KBM-7 (cell line): Measurements from ENCODE around the gene PPIL4.
A peak's percentile ranks its signal among the peaks of the same experiment; 100 is the strongest.
"Not testable (repeated sequence)": the region's sequence is repeated elsewhere in the genome, so short reads cannot be mapped to it uniquely, and the experiment has no call there.

Experiments used
- DNase-seq: peaks from one replicate; pipeline ENCODE4 v3.0.0-alpha.2; 2015
- in situ Hi-C: fragments of 300-500 bp; cut with MboI; formaldehyde crosslinking; loops from 2 replicates; pipeline ENCODE4 v1.14.3; 2020; ENCODE audit warnings: low sequenced_read_pairs, low pct_unique_long_range_greater_than_20kb, mixed read lengths

The PPIL4 gene

DNA sequence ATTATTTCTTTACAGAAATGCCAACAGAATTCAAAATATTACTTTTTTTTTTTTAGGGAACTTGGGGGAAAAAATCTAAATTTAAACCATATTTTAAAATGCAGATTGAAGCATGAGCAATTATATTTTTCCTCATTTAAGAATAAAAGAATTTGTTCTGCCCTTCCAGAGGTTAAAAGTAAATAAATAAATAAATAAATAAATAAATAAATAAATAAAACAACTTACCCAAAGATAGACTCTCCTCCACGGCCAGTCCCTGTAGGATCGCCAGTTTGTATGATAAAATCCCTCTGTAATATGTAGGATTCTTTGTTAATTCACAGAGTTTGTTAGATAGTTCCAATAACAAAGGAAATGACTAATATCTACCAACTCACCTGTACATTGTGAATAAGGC, 4.7 kb downstream of the PPIL4 start:
- no peak for DNase-seq
- in situ Hi-C loops = no loop called here

DNA sequence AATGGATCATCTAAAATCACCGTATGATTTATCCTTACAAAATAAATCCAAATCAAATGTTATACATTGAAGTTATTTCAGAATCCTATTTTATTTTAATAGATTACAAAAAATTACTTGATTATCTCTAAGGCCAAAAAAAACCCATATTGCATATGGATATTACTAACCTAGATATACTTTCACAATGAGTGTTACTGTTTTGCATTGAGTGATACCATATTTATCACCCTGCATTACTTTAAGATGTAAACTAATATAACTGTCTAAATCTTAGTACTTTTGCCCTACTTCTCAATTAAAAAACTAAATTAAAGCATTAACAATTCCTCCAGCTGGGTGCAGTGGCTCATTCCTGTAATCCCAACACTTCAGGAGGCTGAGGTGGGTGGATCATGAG, 11.1 kb downstream of the PPIL4 start:
- DNase-seq = no peak
- in situ Hi-C loops = no loop called here

DNA sequence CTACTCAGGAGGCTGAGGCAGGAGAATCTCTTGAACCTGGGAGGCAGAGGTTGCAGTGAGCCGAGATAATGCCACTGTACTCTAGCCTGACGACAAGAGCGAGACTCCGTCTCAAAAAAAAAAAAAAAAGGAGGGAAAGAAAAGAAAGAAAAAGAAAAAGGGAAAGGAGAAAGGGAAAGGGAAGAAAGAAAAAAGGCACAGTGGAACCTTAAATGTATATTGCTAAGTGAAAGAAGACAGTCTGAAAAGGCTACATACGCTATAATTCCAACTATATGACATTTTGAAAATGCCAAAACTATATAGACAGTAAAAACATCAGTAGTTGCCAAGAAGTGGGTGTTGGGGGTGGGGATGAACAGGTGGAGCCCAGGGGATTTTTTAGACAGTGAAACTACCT, 16.2 kb downstream of the PPIL4 start:
- in situ Hi-C loops = no loop called here

DNA sequence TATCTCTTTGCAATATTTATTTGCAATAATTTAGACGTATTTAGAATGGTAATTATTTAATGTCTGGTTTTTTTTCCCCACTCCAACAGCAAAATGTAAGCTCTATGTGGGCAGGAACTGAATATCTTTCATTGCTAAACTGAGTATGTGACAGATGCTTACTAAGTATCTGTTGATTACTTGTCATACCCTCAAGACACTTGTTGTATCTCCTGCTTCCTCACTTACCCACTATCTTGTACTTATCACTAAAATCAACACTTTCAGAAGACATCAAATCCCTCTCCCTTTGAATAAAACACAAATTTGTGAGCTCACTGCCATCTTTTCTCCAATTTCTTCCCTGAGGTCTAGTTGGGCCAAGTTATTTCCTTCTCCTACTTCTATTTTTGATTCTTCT, 30.3 kb downstream of the PPIL4 start:
- no peak for DNase-seq
- in situ Hi-C loops = no loop called here

More for the DNA sequence above, 16.2 kb downstream of the PPIL4 start:
- no peak for DNase-seq

DNA sequence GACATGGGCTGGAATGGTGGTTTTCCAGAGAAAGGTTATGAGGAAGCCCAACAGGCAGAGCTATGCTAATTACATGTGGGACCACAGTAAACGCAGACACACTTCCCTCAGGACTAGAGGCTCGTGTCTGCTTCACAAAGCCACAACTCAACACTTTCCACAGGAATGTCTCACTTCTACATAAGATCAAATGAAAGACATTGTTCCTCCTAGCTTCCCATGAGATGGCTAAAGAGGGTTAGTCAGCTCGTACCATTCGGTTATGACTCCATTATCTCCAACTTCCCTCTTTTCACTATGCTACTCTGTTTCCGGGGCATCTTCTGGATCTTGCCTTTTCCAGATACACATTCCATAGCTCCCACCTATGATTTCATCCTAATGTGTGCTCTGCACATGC, 31.9 kb downstream of the PPIL4 start:
- DNase-seq = peak; percentile 34
- in situ Hi-C loops = no loop called here

DNA sequence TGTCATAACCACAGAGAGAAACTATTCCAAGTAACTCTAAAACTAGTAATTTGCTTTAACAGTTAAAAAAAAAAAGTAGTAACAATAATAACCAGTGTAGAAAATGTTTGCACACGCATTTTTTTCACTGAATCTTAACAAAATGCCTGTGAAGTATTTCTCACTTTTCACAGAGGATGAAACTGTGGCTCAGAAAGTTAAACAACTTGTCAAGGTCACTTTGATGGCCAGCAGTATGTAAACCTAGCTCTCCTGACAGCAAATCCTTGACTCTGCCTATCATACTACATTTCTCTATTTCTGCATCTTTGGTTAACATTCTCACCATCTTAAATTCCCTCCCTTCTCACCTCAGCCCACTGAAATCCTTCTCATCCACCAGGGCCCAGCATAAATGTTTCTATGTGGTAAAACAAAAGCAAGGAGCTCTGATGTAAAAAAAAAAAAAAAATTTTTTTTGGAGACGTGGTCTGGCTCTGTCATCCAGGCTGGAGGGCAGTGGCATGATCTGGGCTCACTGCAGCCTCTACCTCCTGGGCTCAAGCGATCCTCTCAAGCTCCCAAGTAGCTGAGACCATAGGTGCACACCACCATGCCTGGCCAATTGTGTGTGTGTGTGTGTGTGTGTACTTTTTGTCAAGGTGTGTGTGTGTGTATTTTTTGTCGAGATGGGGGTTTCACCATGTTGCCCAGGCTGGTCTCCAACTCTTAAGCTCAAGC, 34.9 kb downstream of the PPIL4 start:
- in situ Hi-C loops = no loop called here
- no peak for DNase-seq

DNA sequence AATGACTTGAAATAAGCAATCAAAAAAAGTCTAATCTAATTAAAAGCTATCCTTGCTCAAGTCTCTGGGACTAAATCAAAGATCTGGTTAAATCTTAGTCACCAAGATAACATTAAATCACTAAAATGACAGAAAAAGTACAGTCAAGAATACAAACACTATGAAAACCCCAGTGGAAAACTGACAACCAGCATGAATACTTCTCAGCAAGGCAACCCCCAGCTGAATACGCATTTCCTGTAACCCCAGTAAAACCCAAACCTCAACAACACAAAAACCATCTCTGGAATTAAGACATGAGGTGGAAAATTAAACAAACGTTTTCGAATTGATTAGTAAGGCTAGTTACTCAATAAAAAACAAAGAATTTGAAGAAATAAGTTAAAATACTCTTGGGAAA, 37.4 kb downstream of the PPIL4 start:
- DNase-seq = no peak
- in situ Hi-C loops = no loop called here

DNA sequence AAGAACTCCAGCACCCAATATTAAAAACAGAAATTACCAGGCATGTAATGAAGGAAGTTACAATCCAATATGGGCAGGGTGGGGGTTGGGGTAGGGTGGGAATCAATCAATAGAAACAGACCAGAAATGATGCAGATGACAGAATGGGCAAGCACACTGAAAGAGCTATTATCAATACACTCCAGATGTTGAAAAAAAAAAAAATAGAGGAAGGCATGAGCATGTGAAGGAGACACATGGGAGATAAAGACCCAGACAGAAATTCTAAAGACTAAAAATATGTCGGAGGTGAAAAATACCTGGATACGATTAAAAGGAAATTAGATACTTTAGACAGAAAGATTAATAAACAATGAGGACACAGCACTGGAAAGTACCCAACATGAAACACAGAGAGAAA, 42.0 kb downstream of the PPIL4 start:
- in situ Hi-C loops = no loop called here
- DNase-seq = no peak

DNA sequence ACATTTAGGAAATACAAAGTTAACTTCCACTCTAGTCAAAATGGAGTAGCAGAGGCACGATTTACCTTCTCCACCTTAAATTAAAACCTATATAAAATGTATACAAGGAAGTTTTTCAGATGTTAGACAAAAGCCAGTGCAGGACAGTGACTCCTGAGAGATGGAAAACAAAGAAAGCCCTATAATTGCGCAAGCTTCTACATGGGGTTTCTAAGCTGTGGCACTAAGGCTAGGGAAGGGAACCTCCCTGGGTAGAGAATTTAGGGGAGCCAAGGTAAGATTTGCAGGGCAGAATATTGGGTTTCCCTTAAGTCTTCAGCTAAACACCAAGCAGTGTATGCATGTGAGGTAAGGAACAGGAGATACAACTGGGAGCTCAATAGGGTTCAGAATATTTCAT, 42.6 kb downstream of the PPIL4 start:
- in situ Hi-C loops = no loop called here
- DNase-seq = no peak

DNA sequence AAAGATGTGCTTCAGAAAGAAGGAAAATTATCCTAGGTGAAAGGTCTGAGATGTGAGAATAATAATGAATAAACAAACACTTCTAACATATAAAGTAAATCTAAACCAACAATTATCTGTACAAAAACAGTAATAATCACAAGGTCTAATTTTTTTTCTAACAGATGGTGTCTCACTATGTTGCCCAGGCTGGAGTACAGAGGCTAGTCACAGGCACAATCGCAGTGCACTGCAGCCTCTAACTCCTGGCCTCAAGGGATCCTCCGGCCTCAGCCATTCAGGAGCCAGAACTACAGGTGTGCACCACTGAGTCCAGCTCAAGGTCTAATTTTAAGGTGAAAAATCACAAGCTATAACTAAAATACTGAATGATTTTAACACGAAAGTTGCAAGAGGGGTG, 44.1 kb downstream of the PPIL4 start:
- in situ Hi-C loops = no loop called here
- no peak for DNase-seq

DNA sequence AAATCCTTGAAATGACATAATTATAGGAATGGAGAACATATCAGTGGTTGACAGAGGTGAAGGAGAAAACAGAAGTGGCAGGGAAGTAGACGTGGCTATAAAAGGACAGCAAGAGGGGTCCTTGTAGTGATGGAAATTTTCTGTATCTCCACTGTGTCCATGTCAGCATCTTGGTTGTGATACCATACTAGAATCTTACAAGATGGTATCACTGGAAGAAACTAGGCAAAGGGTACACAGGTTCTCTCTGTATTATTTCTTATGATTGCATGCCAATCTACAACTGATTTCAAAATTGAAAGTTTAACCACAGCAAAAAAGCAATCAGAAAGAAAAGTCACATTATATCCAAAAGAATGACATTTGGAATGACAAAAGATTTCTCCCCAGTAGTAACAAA, 44.6 kb downstream of the PPIL4 start:
- DNase-seq = no peak
- in situ Hi-C loops = no loop called here

DNA sequence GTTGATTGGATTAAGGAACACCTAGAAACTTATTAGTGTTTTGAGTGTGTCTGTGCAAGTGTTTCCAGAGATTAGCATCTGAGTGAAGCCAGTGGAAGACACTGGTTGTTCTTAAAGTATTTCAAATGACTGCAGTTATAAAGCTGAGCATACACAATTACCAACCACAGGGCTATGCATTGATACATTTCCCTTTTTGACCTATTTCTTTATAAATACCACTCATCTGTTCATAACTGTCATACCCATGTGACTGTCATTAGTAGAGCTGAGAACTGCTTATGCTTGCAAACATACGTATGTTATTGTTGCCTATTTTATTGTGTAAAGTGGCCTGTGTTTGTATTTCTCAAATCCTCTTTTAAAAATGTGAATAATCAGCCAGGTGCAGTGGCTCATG, 45.7 kb downstream of the PPIL4 start:
- in situ Hi-C loops = no loop called here
- DNase-seq = no peak

DNA sequence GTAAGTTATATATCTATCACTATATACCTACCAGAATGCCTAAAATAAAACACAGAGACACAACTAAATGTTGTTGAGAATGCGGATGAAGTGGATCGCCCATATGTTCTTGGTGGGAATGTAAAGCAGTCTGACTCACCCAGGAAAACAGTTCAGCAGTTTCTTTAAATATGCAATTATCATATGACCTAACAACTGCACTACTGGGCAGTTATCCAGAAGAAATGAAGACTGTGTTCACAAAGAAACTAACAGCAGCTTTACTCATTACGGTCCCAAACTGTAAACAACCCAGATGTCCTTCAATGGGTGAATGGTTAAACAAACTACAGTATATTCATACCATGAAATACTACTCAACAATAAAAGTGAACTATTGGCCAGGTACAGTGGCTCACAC, 46.8 kb downstream of the PPIL4 start:
- in situ Hi-C loops = no loop called here
- no peak for DNase-seq

DNA sequence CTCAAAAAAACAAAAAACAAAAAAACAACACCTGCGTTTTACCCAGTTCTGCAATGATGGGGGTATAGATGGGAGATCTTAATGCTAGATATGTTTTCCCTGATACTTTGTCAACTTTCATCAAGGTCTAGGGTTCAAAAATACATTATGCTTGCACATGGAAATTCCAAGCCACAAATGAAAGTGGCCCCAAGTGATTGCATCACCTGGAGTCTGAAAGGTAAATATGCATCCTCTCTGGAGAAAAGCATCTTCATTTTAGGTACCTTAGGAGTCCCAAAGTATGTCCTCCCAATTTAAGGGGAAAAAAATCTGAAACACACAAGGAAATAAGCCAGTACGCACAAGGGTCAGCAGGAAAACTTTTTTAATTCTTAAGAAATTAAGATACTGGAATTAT, 48.5 kb downstream of the PPIL4 start:
- in situ Hi-C loops = no loop called here

DNA sequence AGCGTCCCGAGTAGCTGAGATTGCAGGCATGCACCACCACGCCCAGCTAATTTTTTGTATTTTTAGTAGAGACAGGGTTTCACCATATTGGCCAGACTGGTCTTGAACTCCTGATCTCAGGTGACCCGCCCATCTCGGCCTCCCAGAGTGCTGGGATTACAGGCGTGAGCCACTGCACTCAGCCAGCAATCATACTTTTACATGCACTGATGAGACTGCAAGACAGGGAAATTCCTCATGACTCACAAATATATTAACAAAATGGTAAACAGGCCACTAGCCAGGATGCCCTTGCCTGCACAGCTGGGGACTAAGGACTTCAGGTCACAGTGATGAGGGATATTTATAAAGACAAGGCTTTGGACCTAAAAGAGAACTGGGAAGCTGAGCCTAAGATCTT, 49.2 kb downstream of the PPIL4 start:
- DNase-seq, in situ Hi-C loops: not testable (repeated sequence)

More for the DNA sequence above, 48.5 kb downstream of the PPIL4 start:
- DNase-seq = no peak

DNA sequence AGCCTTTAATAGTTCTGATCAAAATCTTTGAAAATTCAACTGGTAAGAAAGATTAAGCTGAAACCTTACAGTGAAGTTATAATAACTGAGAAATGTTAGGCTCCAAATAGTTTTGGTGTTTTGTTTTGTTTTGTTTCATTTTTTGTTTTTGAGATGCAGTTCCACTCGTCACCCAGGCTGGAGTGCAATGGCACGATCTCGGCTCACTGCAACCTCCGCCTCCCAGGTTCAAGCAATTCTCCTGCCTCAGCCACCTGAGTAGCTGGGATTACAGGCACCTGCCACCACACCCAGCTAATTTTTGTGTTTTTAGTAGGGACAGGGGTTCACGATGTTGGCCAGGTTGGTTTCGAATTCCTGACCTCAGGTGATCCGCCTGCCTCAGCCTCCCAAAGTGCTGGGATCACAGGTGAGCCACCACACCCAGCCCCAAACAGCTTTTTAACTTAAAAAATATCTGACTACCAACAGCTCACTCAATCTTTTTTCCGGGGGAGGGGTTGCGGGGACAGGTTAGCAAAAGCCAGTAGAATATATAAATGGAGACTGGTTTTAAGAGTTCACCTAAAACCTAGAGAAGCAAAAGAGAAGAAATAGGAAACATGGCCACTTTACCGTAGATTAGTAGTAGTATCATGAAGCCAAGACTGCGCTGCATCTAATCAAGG, 50.4 kb downstream of the PPIL4 start:
- in situ Hi-C loops, DNase-seq: not testable (repeated sequence)

DNA sequence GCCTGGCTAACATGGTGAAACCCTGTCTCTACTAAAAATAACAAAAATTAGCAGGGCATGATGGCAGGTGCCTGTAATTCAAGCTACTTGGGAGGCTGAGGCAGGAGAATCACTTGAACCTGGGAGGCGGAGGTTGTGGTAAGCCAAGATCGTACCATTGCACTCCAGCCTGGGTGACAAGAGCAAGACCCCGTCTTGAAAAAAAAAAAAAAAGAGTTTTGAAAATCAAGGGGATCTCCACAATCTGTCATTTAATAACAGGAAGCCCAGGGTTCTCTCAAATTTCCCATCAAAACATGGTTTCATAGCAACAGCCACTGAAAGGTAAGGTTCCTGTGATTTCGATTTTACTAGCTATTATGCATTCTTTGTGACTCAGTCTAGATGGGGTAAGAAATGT, 51.0 kb downstream of the PPIL4 start:
- DNase-seq, in situ Hi-C loops: not testable (repeated sequence)

DNA sequence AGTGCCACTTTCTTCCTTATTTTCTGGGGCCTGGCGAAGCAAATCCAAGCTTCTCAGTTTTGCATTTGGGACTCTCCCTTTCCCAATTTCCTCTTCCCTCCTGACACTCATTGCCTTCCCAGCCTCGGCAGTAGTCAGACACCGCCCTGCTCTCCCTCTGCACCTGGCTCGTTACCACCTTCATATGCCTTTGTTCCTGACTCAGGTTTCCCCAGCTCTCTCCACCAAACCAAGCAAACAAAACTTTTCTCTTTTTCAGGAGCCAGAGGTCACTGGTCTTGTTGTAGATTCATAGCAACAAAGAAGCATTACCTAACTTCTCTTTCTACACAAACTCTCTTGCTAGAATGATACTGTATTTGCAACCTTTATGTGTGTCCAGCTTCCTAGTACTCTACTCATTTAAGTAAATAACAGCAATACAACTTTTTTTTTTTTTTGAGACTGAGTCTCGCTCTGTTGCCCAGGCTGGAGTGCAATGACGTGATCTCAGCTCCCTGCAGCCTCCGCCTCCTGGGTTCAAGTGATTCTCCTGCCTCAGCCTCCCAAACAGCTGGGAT, 52.0 kb downstream of the PPIL4 start:
- DNase-seq = no peak
- in situ Hi-C loops = no loop called here

DNA sequence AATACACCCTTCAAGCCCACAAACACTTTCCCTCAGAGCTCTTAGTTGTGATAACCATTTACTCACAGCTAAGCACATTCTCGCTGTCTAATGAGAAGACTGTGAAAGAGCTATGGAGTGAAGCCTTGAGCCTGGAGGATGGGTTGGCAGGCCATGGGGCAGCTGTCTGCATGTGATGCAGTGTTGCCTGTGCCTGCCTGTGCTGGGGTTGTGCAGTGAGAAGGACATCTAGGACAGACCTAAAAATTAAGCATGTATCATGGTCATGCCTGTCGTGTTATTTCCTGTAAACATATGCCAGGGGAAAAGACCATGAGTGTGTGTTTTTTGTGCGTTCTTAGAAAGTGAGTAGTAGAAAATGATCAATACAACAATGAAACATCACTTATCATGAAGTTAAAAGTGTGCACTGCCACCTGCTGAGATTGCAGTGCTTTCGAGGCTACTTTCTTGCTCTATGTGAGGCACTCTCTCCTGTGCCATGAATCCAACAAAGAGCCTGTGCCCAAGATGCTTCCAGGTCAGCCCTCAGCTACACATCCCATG, 53.0 kb downstream of the PPIL4 start:
- in situ Hi-C loops = no loop called here
- DNase-seq = no peak

DNA sequence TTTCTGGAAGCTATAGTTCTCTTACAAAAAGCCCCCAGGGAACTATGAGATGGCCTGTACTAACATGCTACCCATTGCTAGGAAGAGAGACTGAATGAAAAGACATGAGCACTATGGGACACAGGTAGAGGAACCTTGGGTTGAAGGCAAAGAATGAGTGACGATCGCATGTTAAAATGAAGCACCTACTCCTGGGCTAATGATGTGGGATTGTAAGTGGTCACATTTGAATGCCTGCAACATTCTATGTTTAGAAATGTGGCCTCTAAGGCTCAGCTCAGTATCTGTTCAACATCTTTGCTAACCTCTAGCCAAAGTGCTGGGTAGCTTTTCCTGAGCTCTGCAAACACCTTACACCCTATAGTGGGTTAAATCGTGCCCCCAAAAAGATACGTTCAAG, 55.9 kb downstream of the PPIL4 start:
- in situ Hi-C loops = no loop called here
- DNase-seq = no peak
